GM12878 (cell line): ENCODE measurements around the gene TBXAS1. TPM values are rescaled to one million over a fixed set of nuclear protein-coding genes. Genes with fewer than 3 reads are reported as not detected.
A peak's percentile ranks its signal among the peaks of the same experiment; 100 is the strongest.

Experiments
- ATAC-seq: fragments of 200-7000 bp; cut with Tn5 transposase; 3 replicates; pipeline ENCODE4 v1.9.1; 2020; ENCODE audit warnings: mild to moderate bottlenecking, moderate library complexity
- BruUV-seq: library from RNA; stranded (reverse); fragments of 400-500 nt; replicated peaks from 2 replicates; lab custom pipeline; 2021; lab: Mats Ljungman, UMichigan
- CTCF ChIA-PET: fragments of 300-600 bp; sonication (Branson Sonifier 250); formaldehyde crosslinking; extraction: SDS; loops from one replicate; lab custom pipeline; 2021; ENCODE audit warnings: inconsistent platforms; lab: Yijun Ruan, JAX
- POLR2A ChIA-PET: fragments of 350-600 bp; formaldehyde crosslinking; extraction: SDS; loops from one replicate; lab custom pipeline; 2021; ENCODE audit warnings: inconsistent platforms; lab: Charles Lee
- RAD21 ChIA-PET: fragments of 300-600 bp; sonication (Branson Sonifier 250); formaldehyde crosslinking; loops from one replicate; lab custom pipeline; 2023; ENCODE audit warnings: antibody characterized with exemption; ENCODE audit not compliant: unreplicated experiment; lab: Charles Lee
- SMC1A ChIA-PET: fragments of 300-600 bp; sonication (Branson Sonifier 250); formaldehyde crosslinking; loops from one replicate; lab custom pipeline; 2023; ENCODE audit not compliant: unreplicated experiment, uncharacterized antibody; lab: Charles Lee
- DNase-seq: peaks from one replicate; pipeline ENCODE4 v3.0.0-alpha.2; 2011; ENCODE audit warnings: low read depth, low spot score
- FAIRE-seq: peaks from 3 replicates; lab custom pipeline; 2011; peaks lifted over from hg19 to GRCh38; lab: Jason Lieb, UNC
- H2AFZ ChIP-seq: 2 replicates; pipeline ENCODE4 v1.6.0; 2011; ENCODE audit warnings: low read depth, low read length, control low read depth; ENCODE audit not compliant: control insufficient read depth
- H3K27ac ChIP-seq: 2 replicates; pipeline ENCODE4 v1.5.1; 2011; ENCODE audit warnings: control low read depth; ENCODE audit not compliant: control insufficient read depth, insufficient read depth
- H3K27me3 ChIP-seq, 2 experiments: replicated peaks in 1 of 2; 2 replicates each; pipeline versions ENCODE4 v1.6.0 to v1.6.1; 2011; ENCODE audit warnings: low read length in 1 of 2; ENCODE audit not compliant: control insufficient read depth in 2 of 2, insufficient read depth in 2 of 2
- H3K36me3 ChIP-seq, 2 experiments: 2 replicates each; pipeline ENCODE4 v1.5.1; 2011; ENCODE audit warnings: low read length in 1 of 2; ENCODE audit not compliant: control insufficient read depth in 2 of 2, insufficient read depth in 2 of 2
- H3K4me1 ChIP-seq: 2 replicates; pipeline ENCODE4 v1.6.1; 2011; ENCODE audit warnings: mild to moderate bottlenecking, low read length, moderate library complexity, mixed read lengths; ENCODE audit not compliant: control insufficient read depth, insufficient read depth
- H3K4me2 ChIP-seq: 2 replicates; pipeline ENCODE4 v1.6.0; 2011; ENCODE audit warnings: control low read depth; ENCODE audit not compliant: control insufficient read depth, insufficient read depth
- H3K4me3 ChIP-seq: fragments of 200-600 bp; sonication (generic); 2 replicates; pipeline ENCODE4 v1.5.1; 2016
- H3K79me2 ChIP-seq: 2 replicates; pipeline ENCODE4 v1.6.0; 2011; ENCODE audit warnings: low read length; ENCODE audit not compliant: control insufficient read depth, insufficient read depth
- H3K9ac ChIP-seq: 2 replicates; pipeline ENCODE4 v1.8.0; 2011; ENCODE audit warnings: low read length, control low read depth, mixed read lengths; ENCODE audit not compliant: control insufficient read depth, insufficient read depth
- H3K9me3 ChIP-seq: replicated peaks from 3 replicates; pipeline ENCODE4 v1.5.1; 2011; ENCODE audit warnings: mild to moderate bottlenecking, low read length; ENCODE audit not compliant: control insufficient read depth, insufficient read depth
- H4K20me1 ChIP-seq: 2 replicates; pipeline ENCODE4 v1.6.0; 2011; ENCODE audit not compliant: control insufficient read depth, insufficient read depth
- E4F1 ChIP-seq: fragments of 450-650 bp; IDR thresholded peaks from 2 replicates; pipeline ENCODE4 v1.6.1; 2018; ENCODE audit warnings: borderline replicate concordance, mild to moderate bottlenecking; ENCODE audit not compliant: partially characterized antibody
- EP300 ChIP-seq, 2 experiments: fragments of 150-350 bp in 1 of 2; IDR thresholded peaks; 2 replicates each; pipeline ENCODE4 v1.6.1; 2011 to 2012; ENCODE audit warnings: low read depth in 2 of 2, low read length in 2 of 2, borderline replicate concordance in 1 of 2, improper control_type of control experiment in 1 of 2, inconsistent platforms in 1 of 2; ENCODE audit not compliant: control insufficient read depth in 1 of 2
- HDAC6 ChIP-seq: fragments of 200-600 bp; sonication (generic); IDR thresholded peaks from one replicate; pipeline ENCODE4 v1.8.0; 2017; ENCODE audit warnings: antibody characterized with exemption; ENCODE audit not compliant: unreplicated experiment
- MEF2A ChIP-seq: IDR thresholded peaks from 2 replicates; pipeline ENCODE4 v1.6.1; 2011; ENCODE audit warnings: low read depth, mild to moderate bottlenecking, low read length, moderate library complexity; ENCODE audit not compliant: insufficient read depth
- MEF2B ChIP-seq: fragments of 450-650 bp; IDR thresholded peaks from 2 replicates; pipeline ENCODE4 v1.6.1; 2018; ENCODE audit warnings: mild to moderate bottlenecking, moderate library complexity; ENCODE audit not compliant: partially characterized antibody, poor library complexity, severe bottlenecking
- SIN3A ChIP-seq: IDR thresholded peaks from 2 replicates; pipeline ENCODE4 v1.6.1; 2012; ENCODE audit warnings: low read depth, low read length, improper control_type of control experiment
- SP1 ChIP-seq: IDR thresholded peaks from one replicate; pipeline ENCODE4 v1.6.1; 2011; ENCODE audit warnings: low read depth, low read length
- SPI1 ChIP-seq: IDR thresholded peaks from 2 replicates; pipeline ENCODE4 v1.6.1; 2011; ENCODE audit warnings: low read depth, mild to moderate bottlenecking, low read length, moderate library complexity, borderline replicate concordance; ENCODE audit not compliant: insufficient read depth
- TCF12 ChIP-seq: IDR thresholded peaks from 2 replicates; pipeline ENCODE4 v1.6.1; 2011; ENCODE audit warnings: low read depth, mild to moderate bottlenecking, low read length
- WRNIP1 ChIP-seq: IDR thresholded peaks from 2 replicates; pipeline ENCODE4 v1.6.1; 2011; ENCODE audit warnings: low read depth, low read length, improper control_type of control experiment, borderline replicate concordance
- ZNF384 ChIP-seq: IDR thresholded peaks from 2 replicates; pipeline ENCODE4 v1.6.1; 2012; ENCODE audit warnings: low read depth, mild to moderate bottlenecking, low read length, improper control_type of control experiment, borderline replicate concordance
- WGBS: methylation state at CpG from one replicate; pipeline ENCODE4 v1.1.6; 2016; ENCODE audit warnings: low lambda C conversion rate; ENCODE audit not compliant: insufficient replicate concordance, insufficient coverage; ENCODE audit errors: missing lambda C conversion rate; 5-methylcytosine and 5-hydroxymethylcytosine counted together
- in situ Hi-C: fragments of 300-500 bp; cut with MboI; formaldehyde crosslinking; loops from 9 replicates; pipeline ENCODE4 v1.14.3; 2018; ENCODE audit warnings: mixed read lengths
- intact Hi-C: fragments of 100-400 bp; cut with micrococcal nuclease; formaldehyde crosslinking; loops from one replicate; pipeline ENCODE4 v1.14.2; 2022; ENCODE audit not compliant: unreplicated experiment
- polyA plus RNA-seq, 11 experiments: library from polyadenylated mRNA; depleted of rRNA in 4 of 11; unstranded in 6 of 11; stranded (reverse) in 5 of 11; fragments of >200 nt; fragmentation: Nextera tagmentation in 4 of 11; fragmentation: Illumina TruSeq in 1 of 11; extraction: Ambion mirVana in 4 of 11; extraction: Trizol in 1 of 11; gene quantifications; 1 replicate in 1 of 11; 2 replicates in 10 of 11; pipeline versions ENCODE4 v1.2.1 to v1.2.3, GENCODE V29; 2011 to 2016; ENCODE audit warnings: inconsistent platforms in 2 of 11, missing spikeins in 2 of 11, low read depth in 1 of 11
- total RNA-seq, 4 experiments: library from RNA; depleted of rRNA in 3 of 4; stranded (reverse); fragments of >200 nt in 3 of 4; fragmentation: Illumina TruSeq in 1 of 4; extraction: Trizol in 1 of 4; gene quantifications; 2 replicates each; pipeline versions ENCODE4 v1.2.1 to v1.2.3, GENCODE V29; 2013 to 2021
- TF ChIP-seq, protein P1 (sequence below): IDR thresholded peaks from 2 replicates; pipeline ENCODE4 v1.6.1; 2012; ENCODE audit warnings: low read length, inconsistent platforms

Gene TBXAS1
- total and polyA plus RNA-seq, 10 of the 15 experiments (the other 5 are each of a cell fraction or from before 2014, with no cell fraction given) = 1.5 to 32.7 (median 16.3) TPM

- ATAC-seq (no peak), DNase-seq (no peak), FAIRE-seq (peak; percentile 35)
- CTCF ChIA-PET = interaction anchor here (0.6 kb wide), 1 partner anchor 461 kb away, joined by 3 read pairs; no protein-coding TSS in a partner anchor
- no peak overlapping the region for H2AFZ ChIP-seq
- no peaks in the 10 kb centered on the region for H3K27me3 ChIP-seq
- no peak overlapping the region for H3K4me3 ChIP-seq
- no peaks in the 10 kb centered on the region for H3K4me1 ChIP-seq
- no peaks in the 10 kb centered on the region; a peak in 2 of 4 replicates for H3K36me3 ChIP-seq
- H3K9me3 ChIP-seq = no peaks in the 10 kb centered on the region
- SMC1A ChIA-PET = no interaction called here
- in situ Hi-C loops = no loop called here
- BruUV-seq = no TSS peak
- H3K27ac ChIP-seq = no peak overlapping the region
- no peaks in the 10 kb centered on the region for H4K20me1 ChIP-seq
- RAD21 ChIA-PET = no interaction called here
- WGBS = 43% methylated on average over 3 of the region's 3 CpGs
- POLR2A ChIA-PET = no interaction called here
- H3K4me2 ChIP-seq = no peak overlapping the region
- no peak overlapping the region for H3K9ac ChIP-seq
- no peak for TF ChIP-seq MEF2A
- no peak for TF ChIP-seq EP300 (IDR thresholded peaks at IDR 0.05; ENCODE audit: borderline replicate concordance in 1 of 2, control insufficient read depth in 1 of 2, low read depth in 2 of 2, low read length in 2 of 2)
- TF ChIP-seq, protein P1, sequence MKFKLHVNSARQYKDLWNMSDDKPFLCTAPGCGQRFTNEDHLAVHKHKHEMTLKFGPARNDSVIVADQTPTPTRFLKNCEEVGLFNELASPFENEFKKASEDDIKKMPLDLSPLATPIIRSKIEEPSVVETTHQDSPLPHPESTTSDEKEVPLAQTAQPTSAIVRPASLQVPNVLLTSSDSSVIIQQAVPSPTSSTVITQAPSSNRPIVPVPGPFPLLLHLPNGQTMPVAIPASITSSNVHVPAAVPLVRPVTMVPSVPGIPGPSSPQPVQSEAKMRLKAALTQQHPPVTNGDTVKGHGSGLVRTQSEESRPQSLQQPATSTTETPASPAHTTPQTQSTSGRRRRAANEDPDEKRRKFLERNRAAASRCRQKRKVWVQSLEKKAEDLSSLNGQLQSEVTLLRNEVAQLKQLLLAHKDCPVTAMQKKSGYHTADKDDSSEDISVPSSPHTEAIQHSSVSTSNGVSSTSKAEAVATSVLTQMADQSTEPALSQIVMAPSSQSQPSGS = no peak
- TF ChIP-seq SP1 = no peak
- no peak for TF ChIP-seq SIN3A
- TF ChIP-seq HDAC6 = no peak
- TF ChIP-seq WRNIP1 = no peak
- no peak for TF ChIP-seq SPI1
- no peak for TF ChIP-seq ZNF384
- no peak for TF ChIP-seq E4F1
- no peak for TF ChIP-seq MEF2B
- no peak for TF ChIP-seq TCF12
- intact Hi-C loops = loop anchor here (5.0 kb wide), 1 partner anchor 308 kb away; no protein-coding TSS in a partner anchor
- H3K79me2 ChIP-seq = no peaks in the 10 kb centered on the region
These were observed 190.5 kb downstream of the TBXAS1 start for GRCh38 chr7:140019606-140020005.
